IMR-90 (cell line): ENCODE data around the gene RNF41. TPM values are rescaled to one million over a fixed set of nuclear protein-coding genes. Genes with fewer than 3 reads are reported as not detected.
"Not testable (repeated sequence)": the region's sequence is repeated elsewhere in the genome, so short reads cannot be mapped to it uniquely, and the experiment has no call there.

Experiments
- ATAC-seq: fragments of 200-7000 bp; cut with Tn5 transposase; 2 replicates; pipeline ENCODE4 v1.9.1; 2020; ENCODE audit warnings: low read depth, mild to moderate bottlenecking, moderate library complexity
- BruUV-seq: library from RNA; stranded (reverse); fragments of 400-500 nt; replicated peaks from 2 replicates; lab custom pipeline; 2021; lab: Mats Ljungman, UMichigan
- CTCF ChIA-PET: fragments of 300-600 bp; formaldehyde crosslinking; extraction: SDS; loops from one replicate; lab custom pipeline; 2021; ENCODE audit warnings: antibody characterized with exemption; lab: Yijun Ruan, JAX
- POLR2A ChIA-PET: fragments of 300-600 bp; sonication (Branson Sonifier 250); formaldehyde crosslinking; loops from one replicate; lab custom pipeline; 2022; ENCODE audit warnings: antibody characterized with exemption; ENCODE audit not compliant: unreplicated experiment; lab: Charles Lee
- DNase-seq: peaks from one replicate; pipeline ENCODE4 v3.0.0; 2013
- H2AFZ ChIP-seq: replicated peaks from 2 replicates; pipeline ENCODE3; 2013; ENCODE audit warnings: low read length, mild to moderate bottlenecking; ENCODE audit not compliant: poor library complexity
- H2AK5ac ChIP-seq: 2 replicates; pipeline ENCODE4 v1.6.1; 2013; ENCODE audit warnings: low read depth, low read length, inconsistent platforms
- H2AK9ac ChIP-seq: replicated peaks from 2 replicates; pipeline ENCODE3; 2013; ENCODE audit warnings: mild to moderate bottlenecking, low read depth, low read length, moderate library complexity; ENCODE audit not compliant: poor library complexity
- H2BK120ac ChIP-seq: 2 replicates; pipeline ENCODE4 v1.6.1; 2013; ENCODE audit warnings: low read depth, low read length, inconsistent platforms
- H2BK15ac ChIP-seq: 3 replicates; pipeline ENCODE4 v1.6.1; 2013; ENCODE audit warnings: low read depth, low read length, inconsistent platforms
- H2BK20ac ChIP-seq: 2 replicates; pipeline ENCODE4 v1.6.1; 2013; ENCODE audit warnings: low read depth, mild to moderate bottlenecking, inconsistent platforms, low read length, moderate library complexity
- H2BK5ac ChIP-seq: 2 replicates; pipeline ENCODE4 v1.6.1; 2013; ENCODE audit warnings: mild to moderate bottlenecking, low read depth, low read length, inconsistent platforms; ENCODE audit not compliant: poor library complexity, severe bottlenecking
- H3K14ac ChIP-seq: replicated peaks from 2 replicates; pipeline ENCODE4 v1.6.1; 2013; ENCODE audit warnings: low read depth, low read length, inconsistent platforms
- H3K18ac ChIP-seq: 2 replicates; pipeline ENCODE4 v1.6.1; 2013; ENCODE audit warnings: low read depth, low read length, control low read depth
- H3K23ac ChIP-seq: 2 replicates; pipeline ENCODE4 v1.6.1; 2013; ENCODE audit warnings: low read depth, low read length, inconsistent platforms
- H3K27ac ChIP-seq: 2 replicates; pipeline ENCODE4 v1.5.1; 2013; ENCODE audit warnings: mild to moderate bottlenecking, control low read depth, low read length; ENCODE audit not compliant: insufficient read depth
- H3K27me3 ChIP-seq: 2 replicates; pipeline ENCODE4 v1.6.1; 2013; ENCODE audit warnings: low read length; ENCODE audit not compliant: control insufficient read depth, insufficient read depth
- H3K36me3 ChIP-seq: 2 replicates; pipeline ENCODE4 v1.6.1; 2013; ENCODE audit warnings: low read length, mixed read lengths; ENCODE audit not compliant: control insufficient read depth, insufficient read depth
- H3K4ac ChIP-seq: 2 replicates; pipeline ENCODE4 v1.6.1; 2013; ENCODE audit warnings: low read depth, low read length, inconsistent platforms
- H3K4me1 ChIP-seq: 2 replicates; pipeline ENCODE4 v1.6.1; 2013; ENCODE audit warnings: low read length, mixed read lengths; ENCODE audit not compliant: control insufficient read depth, insufficient read depth
- H3K4me2 ChIP-seq: 2 replicates; pipeline ENCODE4 v1.6.1; 2013; ENCODE audit warnings: low read depth, mild to moderate bottlenecking, control low read depth, low read length, moderate library complexity
- H3K4me3 ChIP-seq: 2 replicates; pipeline ENCODE4 v1.5.1; 2013; ENCODE audit warnings: low read depth, mild to moderate bottlenecking, control low read depth, low read length, moderate library complexity; ENCODE audit not compliant: insufficient read depth
- H3K56ac ChIP-seq: 2 replicates; pipeline ENCODE4 v1.6.1; 2013; ENCODE audit warnings: low read length, inconsistent platforms; ENCODE audit not compliant: insufficient read depth; ENCODE audit errors: extremely low read depth
- H3K79me1 ChIP-seq, 2 experiments: 2 replicates each; pipeline ENCODE4 v1.6.1; 2013; ENCODE audit warnings: low read length in 2 of 2, inconsistent platforms in 1 of 2, low read depth in 1 of 2
- H3K9ac ChIP-seq: 2 replicates; pipeline ENCODE4 v1.6.1; 2013; ENCODE audit warnings: low read depth, low read length, control low read depth
- H3K9me1 ChIP-seq: 2 replicates; pipeline ENCODE4 v1.6.1; 2013; ENCODE audit warnings: low read length, inconsistent platforms; ENCODE audit not compliant: insufficient read depth
- H3K9me3 ChIP-seq: 2 replicates; pipeline ENCODE4 v1.6.1; 2013; ENCODE audit warnings: low read length; ENCODE audit not compliant: control insufficient read depth, insufficient read depth
- H4K20me1 ChIP-seq: 2 replicates; pipeline ENCODE4 v1.6.1; 2013; ENCODE audit warnings: low read length, inconsistent platforms; ENCODE audit not compliant: insufficient read depth
- H4K5ac ChIP-seq: 2 replicates; pipeline ENCODE4 v1.6.1; 2013; ENCODE audit warnings: mild to moderate bottlenecking, low read depth, low read length, control low read depth
- H4K8ac ChIP-seq, 2 experiments: 2 replicates each; pipeline ENCODE4 v1.6.1; 2013; ENCODE audit warnings: low read depth in 2 of 2, low read length in 2 of 2, control low read depth in 1 of 2, inconsistent platforms in 1 of 2
- H4K91ac ChIP-seq: 2 replicates; pipeline ENCODE4 v1.6.1; 2013; ENCODE audit warnings: low read depth, low read length, inconsistent platforms; ENCODE audit not compliant: insufficient read depth
- WGBS, 2 experiments: methylation state at CpG; one replicate each; pipeline versions ENCODE4 v1.1.5 to v1.1.7; 2013; ENCODE audit warnings: missing lambda C conversion rate in 2 of 2; ENCODE audit not compliant: insufficient read length in 1 of 2; ENCODE audit errors: extremely low coverage in 2 of 2; 5-methylcytosine and 5-hydroxymethylcytosine counted together
- dilution Hi-C: fragments of 300-500 bp; cut with HindIII; formaldehyde crosslinking; loops from one replicate; pipeline ENCODE4 v1.14.3; 2018; ENCODE audit warnings: low sequenced_read_pairs; ENCODE audit not compliant: unreplicated experiment
- in situ Hi-C: fragments of 300-500 bp; cut with MboI; formaldehyde crosslinking; loops from 3 replicates; pipeline ENCODE4 v1.14.3; 2019; ENCODE audit warnings: low sequenced_read_pairs, inconsistent platforms, mixed read lengths
- intact Hi-C: fragments of 100-400 bp; cut with micrococcal nuclease; formaldehyde crosslinking; loops from 2 replicates; pipeline ENCODE4 v1.10.0; 2022
- polyA plus RNA-seq, 3 experiments: library from polyadenylated mRNA; depleted of rRNA; stranded (reverse); fragments of >200 nt; gene quantifications; 2 replicates each; pipeline ENCODE4 v1.2.3, GENCODE V29; 2012; ENCODE audit warnings: low replicate concordance in 1 of 3
- total RNA-seq: library from RNA; depleted of rRNA; stranded (reverse); fragments of >200 nt; gene quantifications from 2 replicates; pipeline ENCODE4 v1.2.3, GENCODE V29; 2012

Gene RNF41
- total and polyA plus RNA-seq, 2 of the 4 experiments (the other 2 are of a cell fraction): 112 to 272 TPM

DNA sequence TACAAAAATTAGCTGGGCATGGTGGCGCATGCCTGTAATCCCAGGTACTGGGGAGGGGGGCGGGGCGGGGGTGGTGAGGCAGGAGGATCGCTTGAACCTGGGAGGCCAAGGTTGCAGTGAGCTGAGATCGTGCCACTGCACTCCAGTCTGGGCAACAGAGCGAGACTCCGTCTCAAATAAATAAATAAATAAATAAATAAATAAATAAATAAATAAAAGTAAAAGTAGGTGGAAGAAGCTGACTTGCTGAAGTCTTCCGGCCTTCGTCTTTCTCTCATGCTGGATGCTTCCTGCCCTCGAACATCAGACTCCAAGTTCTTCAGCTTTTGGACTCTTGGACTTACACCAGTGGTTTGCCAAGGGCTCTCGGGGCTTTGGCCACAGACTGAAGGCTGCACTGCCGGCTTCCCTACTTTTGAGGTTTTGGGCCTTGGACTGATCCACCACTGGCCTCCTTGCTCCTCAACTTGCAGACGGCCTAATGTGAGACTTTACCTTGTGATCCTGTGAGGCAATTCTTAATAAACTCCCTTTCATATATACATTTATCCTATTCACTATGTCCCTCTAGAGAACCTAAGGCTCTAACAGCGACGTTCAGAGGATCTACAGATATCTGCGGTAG, 44.5 kb upstream of the RNF41 start:
- Histone ChIP-seq H3K79me1 (peaks cover 0 to 21% of the 10 kb centered on the region in 2 experiments; a peak in 2 of 4 replicates), H3K4ac (peak overlapping the region; percentile 77), H3K9ac (peak overlapping the region; percentile 73), H3K27ac (peak overlapping the region; percentile 78), H2BK5ac (peak overlapping the region; percentile 78), H2AK9ac (peak overlapping the region; percentile 96), H3K36me3 (peaks cover 11% of the 10 kb centered on the region), H3K4me3 (peak overlapping the region; percentile 61), H3K23ac (peak overlapping the region; percentile 86; the same call in 1 of the 2 replicates), H4K91ac (peak overlapping the region; percentile 92), H3K14ac (peak overlapping the region; percentile 82), H2BK120ac (peak overlapping the region; percentile 73; the same call in 1 of the 2 replicates), H3K4me1 (peaks cover 13% of the 10 kb centered on the region), H3K4me2 (peak overlapping the region; percentile 83), H2BK15ac (peak overlapping the region; percentile 47; the same call in 2 of the 3 replicates), H2AFZ (peak overlapping the region; percentile 100), H4K5ac (peak overlapping the region; percentile 13), H2AK5ac (peak overlapping the region; percentile 62), H4K8ac (peak overlapping the region; percentile 33 to 74; a peak in 2 of 4 replicates), H3K56ac (0 out of 2 replicates have a peak overlapping the region, but pooled peaks have one; percentile 71)
- H3K9me3 ChIP-seq, H3K18ac ChIP-seq, H3K9me1 ChIP-seq, ATAC-seq, H2BK20ac ChIP-seq, H3K27me3 ChIP-seq, H4K20me1 ChIP-seq, in situ Hi-C loops, DNase-seq, BruUV-seq, dilution Hi-C loops, POLR2A ChIA-PET: not testable (repeated sequence)
- intact Hi-C loops: loop anchor here (2.0 kb wide), 1 partner anchor 199 kb away; no protein-coding TSS in a partner anchor
- WGBS, 2 experiments: 45% methylated on average over 9 of the region's 16 CpGs; no CpG with 5 or more reads in 1 of the 2 experiments
- CTCF ChIA-PET: interaction anchor here (0.6 to 1.4 kb wide), 2 partner anchors 33 to 45 kb away, joined by 3 to 4 read pairs; partner anchors contain the start of gene RNF41

GRCh38 chr12:56262955-56263354, 41.2 kb upstream of the RNF41 start:
- dilution Hi-C loops, intact Hi-C loops, H2AK5ac ChIP-seq, DNase-seq, H2BK15ac ChIP-seq, H3K14ac ChIP-seq, POLR2A ChIA-PET, H3K4me2 ChIP-seq, H3K23ac ChIP-seq, H3K4me3 ChIP-seq, H4K8ac ChIP-seq, H2AFZ ChIP-seq, H3K36me3 ChIP-seq, H3K9me3 ChIP-seq, H4K20me1 ChIP-seq, H4K91ac ChIP-seq, H4K5ac ChIP-seq, H3K9ac ChIP-seq, H2AK9ac ChIP-seq, H3K56ac ChIP-seq, H3K18ac ChIP-seq, BruUV-seq, H2BK20ac ChIP-seq, ATAC-seq, H3K27me3 ChIP-seq, H2BK120ac ChIP-seq, in situ Hi-C loops, H3K27ac ChIP-seq, H3K4ac ChIP-seq, H2BK5ac ChIP-seq: not testable (repeated sequence)
- H3K9me1 ChIP-seq: peaks cover 12% of the 10 kb centered on the region
- no CpG with 5 or more reads among the region's 7 CpGs for WGBS, 2 experiments
- peaks cover 0 to 20% of the 10 kb centered on the region in 2 experiments; a peak in 2 of 4 replicates for H3K79me1 ChIP-seq
- CTCF ChIA-PET: interaction anchor here (0.6 kb wide), 1 partner anchor 21 kb away, joined by 3 read pairs; no protein-coding TSS in a partner anchor
- peaks cover 16% of the 10 kb centered on the region for H3K4me1 ChIP-seq
